H1 (cell line): Measurements from ENCODE around the gene ZNF669. TPM values are rescaled to one million over a fixed set of nuclear protein-coding genes. Genes with fewer than 3 reads are reported as not detected.
A peak's percentile ranks its signal among the peaks of the same experiment; 100 is the strongest.

Source experiments
- ASH2L ChIP-seq: fragments of 200-600, 300-600 bp; sonication (generic); IDR thresholded peaks from one replicate; pipeline ENCODE4 v1.7.1; 2017; ENCODE audit warnings: low read length
- SAP30 ChIP-seq: fragments of 300-600 bp; sonication (generic); IDR thresholded peaks from 2 replicates; pipeline ENCODE4 v1.7.1; 2012; ENCODE audit warnings: low read length, moderate library complexity, mild to moderate bottlenecking, inconsistent platforms; ENCODE audit not compliant: insufficient read depth, insufficient replicate concordance
- polyA plus RNA-seq, 7 experiments: library from polyadenylated mRNA; depleted of rRNA in 3 of 7; stranded (reverse) in 5 of 7; unstranded in 2 of 7; fragments of >200 nt in 5 of 7; fragments of 200-250 nt in 2 of 7; gene quantifications; 1 replicate in 5 of 7; 2 replicates in 1 of 7; 4 replicates in 1 of 7; pipeline versions ENCODE4 v1.2.1 to v1.2.3, GENCODE V29; 2011 to 2013; ENCODE audit warnings: missing spikeins in 2 of 7, mixed read lengths in 2 of 7
- total RNA-seq: library from RNA; stranded (reverse); fragmentation: NEBNext Ultra II Directional; extraction: Animal tissue kit (Norgen Biotek cat#: 25700); gene quantifications from 2 replicates; pipeline ENCODE4 v1.2.1, GENCODE V29; 2021
- TF ChIP-seq, protein P1 (sequence below): IDR thresholded peaks from 2 replicates; pipeline ENCODE4 v1.6.1; 2012; ENCODE audit warnings: inconsistent platforms

Gene ZNF669
- total and polyA plus RNA-seq, 2 of the 8 experiments (the other 6 are each of a cell fraction or from before 2014, with no cell fraction given), result 4.8 to 20.3 TPM

DNA sequence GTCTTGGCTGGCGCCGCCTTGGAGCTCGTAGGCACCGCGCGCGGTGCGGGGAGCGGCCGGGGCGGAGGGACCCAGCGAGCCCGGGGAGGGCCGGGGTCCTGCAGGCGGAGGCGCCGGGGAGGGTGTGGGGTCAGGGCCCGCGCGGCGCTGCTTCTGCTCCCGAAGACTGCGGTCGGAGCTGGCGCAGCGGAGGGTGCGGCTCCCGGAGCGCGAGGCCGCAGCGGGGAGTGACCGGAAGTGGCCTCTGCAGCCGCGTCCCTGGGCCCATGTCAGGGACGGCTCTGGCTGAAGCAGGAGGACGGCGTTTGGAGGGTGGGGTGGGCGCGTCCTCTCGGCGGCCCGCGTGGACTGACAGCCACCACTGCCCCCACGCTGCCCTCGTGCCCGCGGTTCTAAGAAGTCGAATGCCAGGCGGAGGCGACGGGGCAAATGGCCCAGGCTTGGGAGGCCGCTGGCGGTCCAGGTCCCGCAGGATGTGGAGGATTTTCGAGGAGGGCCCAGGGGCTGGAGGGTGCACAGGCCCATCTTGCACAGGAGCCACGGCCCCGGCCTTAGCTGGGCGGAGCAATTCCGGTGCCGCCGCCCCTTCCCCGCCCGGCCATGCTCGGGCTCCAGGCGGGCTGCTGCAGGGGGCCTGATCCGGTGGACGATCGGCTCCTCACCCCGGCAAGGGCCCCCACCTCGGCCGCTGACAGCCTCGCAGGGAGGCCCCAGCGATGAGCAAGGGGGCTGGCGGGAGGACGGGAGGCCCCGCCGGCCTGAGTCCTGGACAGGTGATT, 7.7 kb upstream of the ZNF669 start (continued):
- TF ChIP-seq, protein P1, sequence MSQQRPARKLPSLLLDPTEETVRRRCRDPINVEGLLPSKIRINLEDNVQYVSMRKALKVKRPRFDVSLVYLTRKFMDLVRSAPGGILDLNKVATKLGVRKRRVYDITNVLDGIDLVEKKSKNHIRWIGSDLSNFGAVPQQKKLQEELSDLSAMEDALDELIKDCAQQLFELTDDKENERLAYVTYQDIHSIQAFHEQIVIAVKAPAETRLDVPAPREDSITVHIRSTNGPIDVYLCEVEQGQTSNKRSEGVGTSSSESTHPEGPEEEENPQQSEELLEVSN, result peak; percentile 38; the same call in 1 of the 2 replicates
- TF ChIP-seq ASH2L (peak; percentile 55), SAP30 (no peak)
